GM19193 (cell line): Measurements from ENCODE around the gene BNIP3.

ENCODE experiments used
- POLR2A ChIP-seq: IDR thresholded peaks from 4 replicates; pipeline ENCODE4 v1.6.1; 2011; ENCODE audit not compliant: insufficient read depth, insufficient read length; ENCODE audit errors: extremely low read depth

The BNIP3 gene

GRCh38 chr10:131921184-131921583 is 60.5 kb downstream of the BNIP3 start:
- TF ChIP-seq POLR2A: no peak

DNA sequence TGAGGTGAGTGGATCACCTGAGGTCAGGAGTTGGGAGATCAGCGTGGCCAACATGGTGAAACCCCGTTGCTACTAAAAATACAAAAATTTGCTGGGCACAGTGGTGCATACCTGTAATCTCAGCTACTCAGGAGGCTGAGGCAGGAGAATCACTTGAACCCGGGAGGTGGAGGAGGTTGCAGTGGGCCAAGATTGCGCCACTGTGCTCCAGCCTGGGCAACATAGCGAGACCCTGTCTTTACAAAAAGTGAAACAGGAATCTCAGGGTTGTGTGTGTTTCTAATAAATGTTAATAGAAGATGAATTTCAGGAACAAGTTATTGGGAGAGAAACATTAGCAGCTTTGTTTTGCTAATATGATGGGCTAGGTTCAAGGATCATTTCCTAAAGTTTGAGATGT is 61.0 kb downstream of the BNIP3 start:
- no peak for TF ChIP-seq POLR2A

DNA sequence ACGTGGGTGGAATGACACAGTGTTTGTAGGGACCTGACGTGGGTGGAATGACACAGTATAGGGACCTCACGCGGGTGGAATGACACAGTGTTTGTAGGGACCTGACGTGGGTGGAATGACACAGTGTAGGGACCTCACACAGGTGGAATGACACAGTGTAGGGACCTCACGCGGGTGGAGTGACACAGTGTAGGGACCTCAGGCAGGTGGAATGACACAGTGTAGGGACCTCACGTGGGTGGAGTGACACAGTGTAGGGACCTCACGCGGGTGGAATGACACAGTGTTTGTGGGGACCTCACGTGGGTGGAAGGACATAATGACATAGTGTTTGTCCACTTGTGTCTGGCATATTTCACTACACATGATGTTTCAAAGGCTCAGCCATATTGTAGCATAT is 61.6 kb downstream of the BNIP3 start:
- TF ChIP-seq POLR2A: no peak
